ENCODE data around the gene QSOX1.

The QSOX1 gene

DNA sequence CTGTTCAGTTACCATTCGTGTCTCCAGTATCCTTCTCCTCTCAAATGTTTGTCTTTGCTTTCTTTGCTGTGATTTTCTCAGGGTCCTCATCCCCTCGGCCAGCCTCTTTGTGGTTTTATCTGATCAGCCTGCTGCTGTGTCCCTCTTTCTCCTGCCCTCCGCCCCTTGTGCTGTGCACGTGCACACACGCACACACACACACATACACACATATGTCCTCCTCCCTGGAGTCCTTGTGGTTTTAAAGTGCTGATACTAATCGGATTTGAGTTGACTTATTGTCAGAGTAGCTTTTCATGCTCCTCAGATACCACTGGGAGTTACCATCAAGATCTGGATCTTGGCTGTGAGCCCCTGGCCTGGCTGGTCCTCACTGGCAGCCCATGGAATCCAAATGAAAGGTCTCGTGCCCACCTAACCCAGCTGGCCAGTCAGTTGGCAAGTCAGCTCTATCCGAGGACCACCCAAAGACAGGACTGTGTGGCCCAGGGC is 34.1 kb downstream of the QSOX1 start:
- H3K4me2 ChIP-seq (ENCODE audit: low read length) = no peak overlapping the region

DNA sequence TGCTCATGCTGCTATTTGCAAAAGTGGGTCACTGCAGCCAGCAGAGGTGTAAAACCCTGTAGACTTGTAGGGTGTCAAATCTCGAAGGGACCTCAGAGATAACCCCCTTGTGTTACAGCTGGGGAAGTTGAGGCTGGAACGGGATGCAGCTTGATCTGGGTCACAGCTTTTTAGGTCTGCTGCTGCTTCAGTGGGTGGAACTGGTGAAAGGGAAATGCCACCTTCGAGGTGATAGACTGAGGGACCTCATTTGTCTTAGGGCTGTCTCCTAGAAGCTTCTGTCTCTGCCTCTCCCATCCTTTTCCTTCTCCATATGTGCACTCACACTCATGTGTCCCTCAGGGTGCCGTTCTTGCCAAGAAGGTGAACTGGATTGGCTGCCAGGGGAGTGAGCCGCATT is 35.4 kb downstream of the QSOX1 start:
- Histone ChIP-seq H3K9me3 (ENCODE audit: control insufficient read depth, insufficient read depth, low read length) (no peaks in the 10 kb centered on the region), H3K4me3 (ENCODE audit: low read length) (no peak overlapping the region), H3K4me1 (ENCODE audit: control insufficient read depth, low read length) (no peaks in the 10 kb centered on the region), H3K79me2 (ENCODE audit: control insufficient read depth, low read length) (no peaks in the 10 kb centered on the region), H4K20me1 (ENCODE audit: control insufficient read depth, insufficient read depth, low read depth, low read length) (no peaks in the 10 kb centered on the region), H3F3A (ENCODE audit: control insufficient read depth, insufficient read depth) (no peaks in the 10 kb centered on the region), H3K27me3 (ENCODE audit: control insufficient read depth, low read length) (no peaks in the 10 kb centered on the region), H3K27ac (ENCODE audit: low read depth, low read length) (no peak overlapping the region), H3K36me3 (ENCODE audit: control insufficient read depth, low read length) (no peaks in the 10 kb centered on the region), H3K9me2 (replicated peaks; ENCODE audit: control insufficient read depth, low read length) (no peaks in the 10 kb centered on the region), H3K4me2 (ENCODE audit: low read length) (no peak overlapping the region)
- no peak for TF ChIP-seq EZH2phosphoT487 (IDR thresholded peaks at IDR 0.05; ENCODE audit: borderline replicate concordance, low read length)
- TF ChIP-seq, protein P1, sequence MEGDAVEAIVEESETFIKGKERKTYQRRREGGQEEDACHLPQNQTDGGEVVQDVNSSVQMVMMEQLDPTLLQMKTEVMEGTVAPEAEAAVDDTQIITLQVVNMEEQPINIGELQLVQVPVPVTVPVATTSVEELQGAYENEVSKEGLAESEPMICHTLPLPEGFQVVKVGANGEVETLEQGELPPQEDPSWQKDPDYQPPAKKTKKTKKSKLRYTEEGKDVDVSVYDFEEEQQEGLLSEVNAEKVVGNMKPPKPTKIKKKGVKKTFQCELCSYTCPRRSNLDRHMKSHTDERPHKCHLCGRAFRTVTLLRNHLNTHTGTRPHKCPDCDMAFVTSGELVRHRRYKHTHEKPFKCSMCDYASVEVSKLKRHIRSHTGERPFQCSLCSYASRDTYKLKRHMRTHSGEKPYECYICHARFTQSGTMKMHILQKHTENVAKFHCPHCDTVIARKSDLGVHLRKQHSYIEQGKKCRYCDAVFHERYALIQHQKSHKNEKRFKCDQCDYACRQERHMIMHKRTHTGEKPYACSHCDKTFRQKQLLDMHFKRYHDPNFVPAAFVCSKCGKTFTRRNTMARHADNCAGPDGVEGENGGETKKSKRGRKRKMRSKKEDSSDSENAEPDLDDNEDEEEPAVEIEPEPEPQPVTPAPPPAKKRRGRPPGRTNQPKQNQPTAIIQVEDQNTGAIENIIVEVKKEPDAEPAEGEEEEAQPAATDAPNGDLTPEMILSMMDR (IDR thresholded peaks at IDR 0.05; ENCODE audit: low read depth, low read length, poor library complexity, severe bottlenecking) = no peak

More for the DNA sequence above, 34.1 kb downstream of the QSOX1 start:
- H4K20me1 ChIP-seq (ENCODE audit: control insufficient read depth, insufficient read depth, low read depth, low read length) = no peaks in the 10 kb centered on the region
- no peaks in the 10 kb centered on the region for H3K4me1 ChIP-seq (ENCODE audit: control insufficient read depth, low read length)
- H3K4me3 ChIP-seq (ENCODE audit: low read length) = no peak overlapping the region
- H3K79me2 ChIP-seq (ENCODE audit: control insufficient read depth, low read length) = no peaks in the 10 kb centered on the region
- TF ChIP-seq, protein P1 (IDR thresholded peaks at IDR 0.05; ENCODE audit: low read depth, low read length, poor library complexity, severe bottlenecking) = no peak
- no peak for TF ChIP-seq EZH2phosphoT487 (IDR thresholded peaks at IDR 0.05; ENCODE audit: borderline replicate concordance, low read length)
- no peaks in the 10 kb centered on the region for H3K9me2 ChIP-seq (replicated peaks; ENCODE audit: control insufficient read depth, low read length)
- H3K27ac ChIP-seq (ENCODE audit: low read depth, low read length) = no peak overlapping the region
- H3K27me3 ChIP-seq (ENCODE audit: control insufficient read depth, low read length) = no peaks in the 10 kb centered on the region
- no peaks in the 10 kb centered on the region for H3K36me3 ChIP-seq (ENCODE audit: control insufficient read depth, low read length)
- H3K9me3 ChIP-seq (ENCODE audit: control insufficient read depth, insufficient read depth, low read length) = no peaks in the 10 kb centered on the region
- H3F3A ChIP-seq (ENCODE audit: control insufficient read depth, insufficient read depth) = no peaks in the 10 kb centered on the region

DNA sequence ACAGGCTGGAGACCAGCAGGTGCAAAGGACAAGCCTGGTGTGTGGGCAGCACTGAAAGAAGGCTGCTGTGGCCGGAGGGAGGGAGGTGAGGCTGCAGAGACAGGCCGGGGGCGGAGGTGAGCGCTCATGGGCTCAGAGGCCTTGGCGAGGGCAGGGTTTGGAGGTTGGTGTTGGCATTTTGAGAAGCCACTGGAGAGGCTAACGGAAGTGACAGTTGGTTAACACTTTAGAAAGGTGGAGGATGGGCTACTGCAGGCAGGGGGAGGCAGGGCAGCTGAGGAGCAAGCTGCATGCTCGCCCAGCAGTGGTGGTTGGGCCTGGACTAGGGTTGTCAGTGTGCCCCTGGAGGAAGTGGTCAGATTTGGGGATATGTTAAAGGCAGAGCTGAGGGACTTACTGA is 37.5 kb downstream of the QSOX1 start:
- Histone ChIP-seq H3K9me3 (ENCODE audit: control insufficient read depth, insufficient read depth, low read length) (no peaks in the 10 kb centered on the region), H3F3A (ENCODE audit: control insufficient read depth, insufficient read depth) (no peaks in the 10 kb centered on the region), H3K79me2 (ENCODE audit: control insufficient read depth, low read length) (no peaks in the 10 kb centered on the region), H3K4me3 (ENCODE audit: low read length) (no peak overlapping the region), H3K4me1 (ENCODE audit: control insufficient read depth, low read length) (no peaks in the 10 kb centered on the region), H3K27me3 (ENCODE audit: control insufficient read depth, low read length) (no peaks in the 10 kb centered on the region), H3K9me2 (replicated peaks; ENCODE audit: control insufficient read depth, low read length) (no peaks in the 10 kb centered on the region), H3K36me3 (ENCODE audit: control insufficient read depth, low read length) (no peaks in the 10 kb centered on the region), H3K27ac (ENCODE audit: low read depth, low read length) (no peak overlapping the region), H4K20me1 (ENCODE audit: control insufficient read depth, insufficient read depth, low read depth, low read length) (no peaks in the 10 kb centered on the region), H3K4me2 (ENCODE audit: low read length) (no peak overlapping the region)
- TF ChIP-seq, protein P1 (IDR thresholded peaks at IDR 0.05; ENCODE audit: low read depth, low read length, poor library complexity, severe bottlenecking) = no peak
- TF ChIP-seq EZH2phosphoT487 (IDR thresholded peaks at IDR 0.05; ENCODE audit: borderline replicate concordance, low read length) = no peak
